ENCODE results near the gene MAD2L1BP. TPM values are rescaled to one million over a fixed set of nuclear protein-coding genes. Genes with fewer than 3 reads are reported as not detected.
A peak's percentile ranks its signal among the peaks of the same experiment; 100 is the strongest.

MAD2L1BP gene
- total RNA-seq, 2 experiments from 2014 or later = 30.8 to 43.3 TPM

DNA sequence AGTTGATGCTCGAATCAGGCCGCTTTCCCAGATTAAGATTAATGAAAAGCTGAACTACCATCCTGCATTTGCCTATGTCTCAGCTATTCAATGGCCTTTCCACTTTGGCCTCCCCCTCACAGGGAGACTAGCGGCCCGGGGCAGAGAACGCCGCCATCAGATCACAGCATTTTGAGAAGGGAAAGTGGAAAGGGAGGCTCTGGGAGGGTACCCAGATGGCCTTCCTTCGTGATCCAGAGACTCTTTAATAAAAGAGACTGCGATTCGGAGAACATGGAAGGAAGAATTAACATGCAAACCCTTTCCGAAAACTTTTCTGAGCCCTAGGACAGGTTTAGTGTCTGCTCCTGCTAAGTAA lies 51.4 kb downstream of the MAD2L1BP start:
- Histone ChIP-seq H3K9me2 (ENCODE audit: insufficient read depth, low read length) (no peaks in the 10 kb centered on the region), H4K20me1 (ENCODE audit: insufficient read depth, low read length) (peaks cover 6% of the 10 kb centered on the region; the same call in 1 of the 2 replicates), H3K4me1 (ENCODE audit: insufficient read depth, low read length, poor library complexity, severe bottlenecking) (peaks cover 42% of the 10 kb centered on the region), H3K4me3 (ENCODE audit: low read depth, low read length, poor library complexity, severe bottlenecking) (peak overlapping the region; percentile 98), H2AFZ (ENCODE audit: low read length) (peak overlapping the region; percentile 98), H3K79me2 (ENCODE audit: insufficient read depth, low read depth, low read length) (peaks cover 54% of the 10 kb centered on the region), H3K9me3 (ENCODE audit: low read length) (no peaks in the 10 kb centered on the region), H3K27ac (ENCODE audit: low read depth, low read length, poor library complexity, severe bottlenecking) (peak overlapping the region; percentile 38), H3K36me3 (ENCODE audit: insufficient read depth, low read length) (peaks cover 26% of the 10 kb centered on the region), H3K4me2 (ENCODE audit: low read length) (peak overlapping the region; percentile 89)
- TF ChIP-seq EZH2phosphoT487 (IDR thresholded peaks at IDR 0.05; ENCODE audit: borderline replicate concordance, low read depth, low read length) = no peak
- TF ChIP-seq, protein P1, sequence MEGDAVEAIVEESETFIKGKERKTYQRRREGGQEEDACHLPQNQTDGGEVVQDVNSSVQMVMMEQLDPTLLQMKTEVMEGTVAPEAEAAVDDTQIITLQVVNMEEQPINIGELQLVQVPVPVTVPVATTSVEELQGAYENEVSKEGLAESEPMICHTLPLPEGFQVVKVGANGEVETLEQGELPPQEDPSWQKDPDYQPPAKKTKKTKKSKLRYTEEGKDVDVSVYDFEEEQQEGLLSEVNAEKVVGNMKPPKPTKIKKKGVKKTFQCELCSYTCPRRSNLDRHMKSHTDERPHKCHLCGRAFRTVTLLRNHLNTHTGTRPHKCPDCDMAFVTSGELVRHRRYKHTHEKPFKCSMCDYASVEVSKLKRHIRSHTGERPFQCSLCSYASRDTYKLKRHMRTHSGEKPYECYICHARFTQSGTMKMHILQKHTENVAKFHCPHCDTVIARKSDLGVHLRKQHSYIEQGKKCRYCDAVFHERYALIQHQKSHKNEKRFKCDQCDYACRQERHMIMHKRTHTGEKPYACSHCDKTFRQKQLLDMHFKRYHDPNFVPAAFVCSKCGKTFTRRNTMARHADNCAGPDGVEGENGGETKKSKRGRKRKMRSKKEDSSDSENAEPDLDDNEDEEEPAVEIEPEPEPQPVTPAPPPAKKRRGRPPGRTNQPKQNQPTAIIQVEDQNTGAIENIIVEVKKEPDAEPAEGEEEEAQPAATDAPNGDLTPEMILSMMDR (conservative IDR thresholded peaks at IDR 0.05; ENCODE audit: low read length) = no peak
- intact Hi-C loops (cut with micrococcal nuclease; ENCODE audit: unreplicated experiment) = loop anchor here (1.0 kb wide), 1 partner anchor 19 kb away; no protein-coding TSS in a partner anchor
- ChIA-PET POLR2A (interaction anchor here (1.5 to 4.3 kb wide), 2 partner anchors 18 to 28 kb away, joined by 12 to 44 read pairs; no protein-coding TSS in a partner anchor), CTCF (ENCODE audit: unreplicated experiment) (interaction anchor here (1.6 kb wide), 1 partner anchor 19 kb away, joined by 4 read pairs; no protein-coding TSS in a partner anchor)
- BruUV-seq (replicated peaks) = no TSS peak
- DNase-seq (ENCODE audit: low spot score) = no peak

DNA sequence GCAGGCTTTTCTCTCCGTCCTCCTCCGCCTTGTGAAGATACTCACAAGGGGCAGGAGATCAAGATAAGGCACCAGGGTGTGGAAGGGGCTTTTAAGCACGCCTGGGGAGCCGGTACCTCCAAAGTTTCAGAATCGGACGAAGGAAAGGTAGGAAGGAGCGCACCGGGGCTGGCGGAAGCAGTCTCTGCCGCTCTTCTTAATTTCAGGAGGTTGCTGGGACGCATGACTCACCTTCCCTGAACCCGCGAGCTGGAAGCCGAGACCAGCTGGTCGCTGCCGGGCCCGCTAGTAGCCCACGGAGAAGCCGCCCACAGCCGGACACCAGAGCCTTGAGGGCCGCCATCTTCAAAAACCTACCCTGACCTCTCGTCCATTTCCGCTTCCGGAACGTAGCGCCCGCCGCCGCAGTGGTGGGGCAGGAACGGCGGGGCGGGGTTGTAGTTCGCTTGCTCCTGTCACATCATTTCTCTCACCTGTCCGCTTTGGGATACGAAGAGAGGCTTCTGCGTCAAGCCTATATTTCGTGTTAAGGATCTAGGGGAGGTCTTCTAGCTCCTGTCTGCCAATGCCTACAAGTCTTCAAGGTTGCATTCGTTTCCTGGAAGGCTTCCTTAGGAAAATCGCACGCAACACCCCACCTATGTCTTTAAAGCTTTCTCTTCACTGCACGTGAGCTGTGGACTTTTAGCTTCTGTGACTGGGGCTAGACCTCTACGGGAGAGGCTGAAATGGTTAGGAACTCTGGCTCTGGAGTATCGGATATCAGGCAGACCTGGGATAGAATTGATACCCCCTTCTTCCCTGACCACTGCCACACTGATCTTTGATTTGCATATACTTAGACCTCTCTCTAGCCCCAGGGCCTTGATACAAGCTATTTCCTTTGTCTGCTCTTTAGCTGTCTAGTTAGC lies 52.1 kb downstream of the MAD2L1BP start, which contains the start of gene MRPS18A:
Gene MRPS18A, minus strand, starts transcription at position 355 of the 911 bp plus-strand sequence. Its CDS starts 12 bp downstream, at position 343.
- DNase-seq (ENCODE audit: low spot score) = peak; percentile 81
- Histone ChIP-seq H3K36me3 (ENCODE audit: insufficient read depth, low read length) (peaks cover 20% of the 10 kb centered on the region), H3K27ac (ENCODE audit: low read depth, low read length, poor library complexity, severe bottlenecking) (peak within 1 kb of the TSS; percentile 38), H3K9me2 (ENCODE audit: insufficient read depth, low read length) (no peaks in the 10 kb centered on the region), H3K4me1 (ENCODE audit: insufficient read depth, low read length, poor library complexity, severe bottlenecking) (peaks cover 42% of the 10 kb centered on the region), H3K4me2 (ENCODE audit: low read length) (peak within 1 kb of the TSS; percentile 89), H3K4me3 (ENCODE audit: low read depth, low read length, poor library complexity, severe bottlenecking) (peak within 1 kb of the TSS; percentile 98), H3K79me2 (ENCODE audit: insufficient read depth, low read depth, low read length) (peaks cover 47% of the 10 kb centered on the region), H3K9me3 (ENCODE audit: low read length) (no peaks in the 10 kb centered on the region), H4K20me1 (ENCODE audit: insufficient read depth, low read length) (peaks cover 6% of the 10 kb centered on the region; the same call in 1 of the 2 replicates), H2AFZ (ENCODE audit: low read length) (peak within 1 kb of the TSS; percentile 98)
- no TSS peak for BruUV-seq (replicated peaks)
- TF ChIP-seq, protein P1 (conservative IDR thresholded peaks at IDR 0.05; ENCODE audit: low read length) = no peak
- no peak for TF ChIP-seq EZH2phosphoT487 (IDR thresholded peaks at IDR 0.05; ENCODE audit: borderline replicate concordance, low read depth, low read length)
- intact Hi-C loops (cut with micrococcal nuclease; ENCODE audit: unreplicated experiment) = loop anchor here (1.0 kb wide), 1 partner anchor 19 kb away; no protein-coding TSS in a partner anchor
- POLR2A ChIA-PET = interaction anchor here (0.6 to 4.3 kb wide), 9 partner anchors 9 to 46 kb away, joined by 3 to 44 read pairs (median 3); no protein-coding TSS in a partner anchor
- CTCF ChIA-PET (ENCODE audit: unreplicated experiment) = interaction anchor here (0.9 to 1.6 kb wide), 4 partner anchors 17 to 27 kb away, joined by 3 to 4 read pairs (median 3); no protein-coding TSS in a partner anchor

Data from OCI-LY7 (cell line).